ENCODE measurements around the gene NIT1.
A peak's percentile ranks its signal among the peaks of the same experiment; 100 is the strongest.

The NIT1 gene

GRCh38 chr1:161131523-161132409, 13.9 kb downstream of the NIT1 start:
- no peak for TF ChIP-seq ZFX (IDR thresholded peaks at IDR 0.05)
- no peak for TF ChIP-seq CTCF (conservative IDR thresholded peaks at IDR 0.05)
- peak overlapping the region; percentile 91 for H3K27ac ChIP-seq

- no peak; the same call in none of the 2 replicates for TF ChIP-seq CTCF (conservative IDR thresholded peaks at IDR 0.05)
- TF ChIP-seq ZFX (IDR thresholded peaks at IDR 0.05): no peak; the same call in 1 of the 2 replicates
- H3K27ac ChIP-seq: peak within 1 kb of the TSS; percentile 91
These were observed 14.7 kb downstream of the NIT1 start, which contains the start of gene DEDD for GRCh38 chr1:161132410-161133219. TSS of gene DEDD (minus strand) at chr1:161132667. CDS start at chr1:161124462, 8,205 bp downstream.

- no peak for TF ChIP-seq ZFX (IDR thresholded peaks at IDR 0.05)
- peak overlapping the region; percentile 91 for H3K27ac ChIP-seq
These were observed 15.4 kb downstream of the NIT1 start for GRCh38 chr1:161133220-161133740.

GRCh38 chr1:161137881-161138280, 20.0 kb downstream of the NIT1 start:
- H3K27ac ChIP-seq: no peak overlapping the region
- TF ChIP-seq ZFX (IDR thresholded peaks at IDR 0.05) (no peak), CTCF (conservative IDR thresholded peaks at IDR 0.05) (no peak)

- TF ChIP-seq CTCF (conservative IDR thresholded peaks at IDR 0.05) (no peak), ZFX (IDR thresholded peaks at IDR 0.05) (no peak)
- no peak overlapping the region for H3K27ac ChIP-seq
These were observed 20.5 kb downstream of the NIT1 start for GRCh38 chr1:161138431-161138830.

GRCh38 chr1:161139766-161140165, 21.9 kb downstream of the NIT1 start:
- H3K27ac ChIP-seq: no peak overlapping the region
- TF ChIP-seq ZFX (IDR thresholded peaks at IDR 0.05) (no peak), CTCF (conservative IDR thresholded peaks at IDR 0.05) (peak; percentile 75)

GRCh38 chr1:161140755-161141400, 23.0 kb downstream of the NIT1 start:
- H3K27ac ChIP-seq: no peak overlapping the region
- TF ChIP-seq CTCF (conservative IDR thresholded peaks at IDR 0.05) (no peak), ZFX (IDR thresholded peaks at IDR 0.05) (no peak)

Measured in C4-2B (cell line).